Measurements from ENCODE around the gene TMEM74B.

The TMEM74B gene

DNA sequence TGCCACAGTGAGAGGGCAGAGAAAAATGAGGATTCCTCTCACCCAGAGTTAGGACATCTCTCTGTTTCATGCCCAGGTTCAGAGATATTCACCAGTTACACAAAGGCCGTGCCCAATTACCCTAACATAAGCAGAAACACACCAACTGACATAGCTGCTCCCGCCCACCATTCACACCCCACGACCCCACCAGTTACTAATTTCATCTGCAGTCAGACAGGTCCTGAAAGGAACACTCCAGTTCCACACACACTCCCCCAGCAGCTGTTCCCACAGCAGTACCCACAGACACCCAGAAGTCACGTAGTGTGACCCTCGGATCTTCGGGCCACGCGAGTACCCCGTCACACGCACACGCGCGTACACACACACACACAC is 532 bp downstream of the TMEM74B start:
- no peak for FAIRE-seq
- DNase-seq (ENCODE audit: extremely low spot score, insufficient read length, low read depth), result no peak

- FAIRE-seq (no peak), DNase-seq (ENCODE audit: extremely low spot score, insufficient read length, low read depth) (no peak)
Observed at GRCh38 chr20:1183153-1183552, 1.6 kb downstream of the TMEM74B start.

- no peak for FAIRE-seq
- DNase-seq (ENCODE audit: extremely low spot score, insufficient read length, low read depth), result no peak
Observed at GRCh38 chr20:1182106-1182505, 2.7 kb downstream of the TMEM74B start.

DNA sequence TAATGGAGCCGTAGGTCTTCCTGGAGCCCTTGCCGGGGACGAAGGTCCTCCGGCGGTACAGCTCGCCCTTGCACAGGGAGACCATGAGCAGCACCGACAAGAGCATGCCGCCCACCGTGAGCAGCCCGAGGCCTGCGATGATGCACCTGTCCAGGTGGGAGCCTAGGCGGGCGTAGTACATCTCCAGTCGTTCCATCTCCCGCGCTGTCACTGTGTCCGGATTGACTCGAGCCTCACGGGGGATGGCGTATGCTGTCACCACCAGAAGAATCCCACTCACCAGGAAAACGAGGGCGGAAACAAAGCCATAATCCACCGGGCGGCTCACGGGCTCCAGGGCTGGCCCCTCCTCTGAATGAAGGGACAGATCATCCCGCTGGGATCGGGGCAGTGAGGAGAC is 3.8 kb downstream of the TMEM74B start:
- FAIRE-seq, result no peak
- no peak for DNase-seq (ENCODE audit: extremely low spot score, insufficient read length, low read depth)

DNA sequence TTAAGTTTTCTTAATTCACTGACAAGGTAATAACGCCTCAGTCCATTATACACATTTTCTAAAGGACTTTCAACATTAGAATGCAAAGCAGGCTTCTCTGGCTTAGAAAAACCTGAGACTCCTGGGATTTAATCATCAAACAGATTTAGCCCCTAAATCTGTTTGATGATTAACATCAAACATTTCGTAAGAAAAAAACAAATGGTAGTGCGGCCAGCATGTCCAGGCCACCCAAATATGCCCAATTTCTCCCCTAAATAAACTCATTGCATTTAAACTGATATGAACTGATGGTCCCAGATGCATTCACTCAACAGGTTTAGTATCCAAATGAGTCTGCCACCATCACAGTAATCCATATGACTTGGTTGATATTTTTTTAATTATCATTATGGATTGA is 6.2 kb downstream of the TMEM74B start:
- no peak for FAIRE-seq

GRCh38 chr20:1178103-1178502 is 6.7 kb downstream of the TMEM74B start:
- DNase-seq (ENCODE audit: extremely low spot score, insufficient read length, low read depth) (no peak), FAIRE-seq (no peak)

More for the DNA sequence above, 6.2 kb downstream of the TMEM74B start:
- no peak for DNase-seq (ENCODE audit: extremely low spot score, insufficient read length, low read depth)

- FAIRE-seq (no peak), DNase-seq (ENCODE audit: extremely low spot score, insufficient read length, low read depth) (no peak)
Observed at GRCh38 chr20:1177680-1178079, 7.1 kb downstream of the TMEM74B start.

DNA sequence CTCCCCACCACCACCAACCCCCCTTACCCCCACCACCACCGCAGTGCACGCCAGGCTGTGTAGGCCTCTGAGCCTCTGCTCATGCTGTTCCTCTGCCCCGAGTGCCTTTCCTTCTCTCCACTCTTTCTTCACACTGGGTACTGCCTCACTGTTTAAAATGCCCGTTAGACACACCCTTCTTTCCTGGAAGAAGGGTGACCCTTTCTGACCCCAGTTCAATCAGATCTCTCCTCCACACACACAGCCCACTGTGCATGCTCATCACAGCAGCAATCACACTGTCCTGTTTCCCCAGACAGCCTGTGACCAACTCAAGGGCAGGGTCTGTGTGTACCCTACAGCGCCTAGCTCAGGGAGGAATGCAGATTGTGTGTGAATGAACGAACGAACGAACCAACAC is 10.0 kb downstream of the TMEM74B start:
- no peak for DNase-seq (ENCODE audit: extremely low spot score, insufficient read length, low read depth)
- FAIRE-seq, result no peak

GRCh38 chr20:1173698-1174097 is 11.1 kb downstream of the TMEM74B start:
- FAIRE-seq, result no peak

DNA sequence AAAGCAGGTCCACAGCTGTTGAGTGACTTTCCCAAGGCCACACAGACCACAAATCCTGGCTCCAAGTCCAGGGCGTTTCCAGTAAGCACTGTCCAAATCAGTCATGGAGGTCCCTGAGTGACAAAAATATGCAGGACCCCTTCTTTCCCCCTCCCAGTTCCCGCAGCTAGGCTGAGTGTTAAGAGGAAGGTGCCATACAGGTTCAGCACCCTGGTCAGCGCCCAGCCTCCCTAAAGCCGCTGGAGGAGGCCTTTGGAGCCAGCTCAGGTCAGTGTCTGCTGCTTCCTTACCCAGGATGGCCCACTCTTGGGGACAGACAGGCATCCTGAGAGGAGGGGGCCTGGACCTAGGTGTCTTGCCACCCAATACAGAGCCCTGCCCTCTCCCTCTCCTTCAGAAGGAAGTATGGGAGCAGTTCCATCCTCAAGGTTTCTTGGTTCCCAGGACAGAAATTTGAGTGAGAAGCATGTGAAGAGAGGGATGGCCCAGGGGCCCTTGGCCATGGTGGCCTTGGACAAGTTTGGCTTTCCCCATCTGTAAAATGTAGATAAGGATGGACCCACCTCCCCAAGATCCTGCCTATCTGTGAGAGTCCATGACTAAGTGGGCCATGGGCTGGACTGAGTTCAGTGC is 13.2 kb downstream of the TMEM74B start:
- no peak for DNase-seq (ENCODE audit: extremely low spot score, insufficient read length, low read depth)
- no peak for FAIRE-seq

More at GRCh38 chr20:1173698-1174097, 11.1 kb downstream of the TMEM74B start:
- no peak for DNase-seq (ENCODE audit: extremely low spot score, insufficient read length, low read depth)

DNA sequence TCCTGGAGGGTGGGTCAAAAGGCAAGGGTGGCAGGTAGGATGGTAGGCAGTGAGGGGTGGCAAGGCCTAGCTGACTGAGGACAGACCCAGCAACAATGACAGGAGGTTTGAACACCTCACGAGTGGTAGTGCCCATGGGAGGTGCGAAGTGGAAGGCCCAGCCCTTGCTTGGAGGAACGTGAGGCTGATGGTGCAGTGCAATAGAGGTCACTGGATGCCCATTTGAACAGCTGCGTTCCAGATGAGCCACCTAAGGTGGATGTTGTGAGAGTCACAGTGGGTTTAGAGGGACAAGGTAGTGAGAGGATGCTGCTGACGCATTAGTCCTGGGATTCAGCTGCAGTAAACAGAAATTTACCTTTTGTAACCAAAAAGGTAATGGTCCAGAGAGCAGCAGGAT is 15.6 kb downstream of the TMEM74B start:
- FAIRE-seq, result no peak
- no peak for DNase-seq (ENCODE audit: extremely low spot score, insufficient read length, low read depth)

DNA sequence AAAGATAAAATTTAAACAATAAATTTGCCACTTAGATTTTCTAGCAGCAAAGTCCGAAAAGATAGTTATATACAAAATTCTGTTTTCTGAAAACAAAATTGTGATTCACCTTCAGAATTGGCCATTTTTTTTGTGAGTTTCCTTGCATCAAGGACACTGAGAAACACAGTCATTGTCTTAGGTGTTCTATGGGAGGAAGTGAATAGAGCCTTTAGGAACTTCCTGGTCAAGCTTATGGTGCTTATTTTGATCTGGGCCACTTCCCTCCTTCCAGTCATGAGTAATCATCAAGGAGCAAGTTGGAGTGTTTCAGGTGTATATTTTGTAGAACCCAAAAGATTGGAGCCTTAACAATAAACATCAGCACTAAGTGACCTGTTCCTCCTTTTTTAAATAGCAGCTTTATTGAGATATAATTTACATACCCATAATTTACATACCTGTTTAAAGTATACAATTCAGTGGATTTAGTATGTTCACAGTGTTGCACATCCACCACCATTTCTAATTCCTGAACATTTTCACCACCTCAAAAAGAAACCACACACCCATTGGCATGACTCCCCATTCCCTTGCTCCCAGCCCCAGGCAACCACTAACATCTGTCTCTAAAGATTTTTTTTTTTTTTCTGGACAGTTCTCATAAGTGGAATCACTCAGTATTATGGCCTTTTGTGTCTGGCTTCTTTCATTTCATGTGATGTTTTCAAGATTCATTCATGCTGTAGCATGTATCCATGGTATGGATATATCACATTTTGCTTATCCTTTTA is 17.6 kb downstream of the TMEM74B start:
- FAIRE-seq (no peak), DNase-seq (ENCODE audit: extremely low spot score, insufficient read length, low read depth) (no peak)

DNA sequence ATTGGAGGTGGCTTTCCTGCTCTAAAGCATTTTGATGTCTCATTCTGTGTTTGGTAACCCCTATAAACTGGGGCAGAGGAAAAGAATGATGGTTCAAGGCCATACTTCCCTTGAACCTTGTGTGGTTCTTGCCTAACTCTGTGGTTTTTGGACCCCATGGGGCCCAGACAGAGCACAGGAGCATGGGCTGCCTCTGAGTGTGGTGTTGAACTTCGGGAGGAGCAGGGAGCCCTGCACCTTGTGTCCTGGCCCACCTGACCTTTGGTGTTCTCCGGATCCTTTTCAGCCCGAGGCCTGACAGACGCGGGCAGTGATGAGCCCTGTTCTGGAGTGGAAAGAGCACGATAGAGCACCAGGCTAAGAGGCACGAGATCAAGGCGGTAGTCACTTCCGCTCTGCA is 18.8 kb downstream of the TMEM74B start:
- FAIRE-seq (no peak), DNase-seq (ENCODE audit: extremely low spot score, insufficient read length, low read depth) (no peak)

DNA sequence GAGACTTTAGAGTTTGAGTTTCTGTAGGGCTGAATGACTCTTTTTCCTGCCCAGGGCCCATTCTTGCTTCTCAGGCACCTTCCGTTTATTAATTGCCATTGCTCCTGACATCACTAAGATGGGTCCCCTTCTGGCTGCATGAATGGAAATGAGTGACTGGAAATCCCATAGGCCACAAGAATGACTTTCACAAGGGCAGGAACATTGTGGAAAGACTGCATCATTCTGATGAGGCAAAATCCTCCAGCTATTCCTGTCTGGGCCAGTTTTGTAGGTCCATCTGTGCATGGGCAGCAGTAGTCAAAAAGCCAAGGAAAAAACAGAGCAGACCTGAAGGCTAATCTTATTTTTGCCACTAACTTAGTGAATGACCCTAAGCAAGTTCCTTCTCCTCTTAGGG is 19.3 kb downstream of the TMEM74B start:
- DNase-seq (ENCODE audit: extremely low spot score, insufficient read length, low read depth) (no peak), FAIRE-seq (no peak)

DNA sequence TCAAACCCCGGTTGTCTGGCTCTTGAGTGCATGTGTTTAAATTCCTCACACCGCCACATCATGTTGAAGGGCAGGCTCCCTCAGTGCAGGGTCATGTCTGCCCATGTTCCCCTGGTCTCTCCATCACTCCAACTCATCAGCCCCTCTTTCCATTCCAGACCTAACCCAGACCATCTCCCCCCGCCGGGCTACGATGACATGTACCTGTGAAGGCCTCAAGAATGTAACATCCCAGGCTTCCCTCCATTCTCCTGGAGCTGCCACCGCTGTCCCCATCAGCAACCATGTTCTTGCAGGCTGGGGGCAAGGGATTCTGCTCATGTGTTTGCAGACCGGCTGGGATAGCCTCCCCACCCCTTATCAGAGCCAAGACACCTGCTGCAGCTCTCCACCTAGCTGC is 19.9 kb downstream of the TMEM74B start:
- DNase-seq (ENCODE audit: extremely low spot score, insufficient read length, low read depth) (no peak), FAIRE-seq (no peak)

DNA sequence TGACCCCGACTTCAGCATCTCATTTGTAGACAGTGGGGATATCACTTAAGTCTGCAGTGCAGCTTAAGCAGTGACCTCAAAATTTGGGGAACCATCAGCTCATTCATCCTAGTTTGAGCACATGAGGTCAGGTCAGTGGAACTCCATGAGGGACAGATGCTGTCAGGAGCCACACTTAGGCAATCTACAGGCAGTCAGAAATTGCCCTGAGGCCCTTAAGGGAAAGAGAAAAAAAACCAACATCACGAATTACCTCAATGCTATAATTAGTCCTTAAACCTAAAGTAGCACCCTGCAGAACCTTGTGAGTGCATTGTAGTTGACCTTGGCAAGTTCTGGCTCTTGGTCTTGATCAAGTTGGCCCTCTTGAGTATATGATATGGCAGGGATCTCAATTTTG is 21.1 kb downstream of the TMEM74B start:
- FAIRE-seq (no peak), DNase-seq (ENCODE audit: extremely low spot score, insufficient read length, low read depth) (no peak)

- FAIRE-seq (no peak), DNase-seq (ENCODE audit: extremely low spot score, insufficient read length, low read depth) (no peak)
Observed at GRCh38 chr20:1163105-1163504, 21.7 kb downstream of the TMEM74B start.

- no peak for FAIRE-seq
- DNase-seq (ENCODE audit: extremely low spot score, insufficient read length, low read depth), result no peak
Observed at GRCh38 chr20:1160991-1161390, 23.8 kb downstream of the TMEM74B start.

- DNase-seq (ENCODE audit: extremely low spot score, insufficient read length, low read depth) (no peak), FAIRE-seq (no peak)
Observed at GRCh38 chr20:1160496-1160895, 24.3 kb downstream of the TMEM74B start.

- FAIRE-seq (no peak), DNase-seq (ENCODE audit: extremely low spot score, insufficient read length, low read depth) (no peak)
Observed at GRCh38 chr20:1155342-1155741, 29.4 kb downstream of the TMEM74B start.

- DNase-seq (ENCODE audit: extremely low spot score, insufficient read length, low read depth) (no peak), FAIRE-seq (no peak)
Observed at GRCh38 chr20:1154691-1155090, 30.1 kb downstream of the TMEM74B start.

GRCh38 chr20:1154226-1154625 is 30.6 kb downstream of the TMEM74B start:
- FAIRE-seq (no peak), DNase-seq (ENCODE audit: extremely low spot score, insufficient read length, low read depth) (no peak)

All from GM18507 (cell line).